Adrenal gland (tissue), 5 donors: ENCODE data around the gene EPOP.

Experiments used
- POLR2A ChIP-seq, 2 donors: fragments of 450-650 bp; IDR thresholded peaks; one replicate each; pipeline ENCODE4 v1.6.1; 2017; ENCODE audit warnings: antibody characterized with exemption in 2 of 2, mild to moderate bottlenecking in 2 of 2, moderate library complexity in 1 of 2
- TF ChIP-seq, protein P1 (sequence below), 6 experiments: fragments of 450-650 bp in 4 of 6; fragments of 200-600 bp in 2 of 6; sonication (generic) in 1 of 6; IDR thresholded peaks; 1 replicate in 5 of 6; 2 replicates in 1 of 6; pipeline versions ENCODE4 v1.5.1 to v1.8.0; 2016 to 2021; ENCODE audit warnings: antibody characterized with exemption in 6 of 6, mild to moderate bottlenecking in 2 of 6, moderate library complexity in 1 of 6
- donor health status: DM: no; HTN: no; CAD: no.

DNA sequence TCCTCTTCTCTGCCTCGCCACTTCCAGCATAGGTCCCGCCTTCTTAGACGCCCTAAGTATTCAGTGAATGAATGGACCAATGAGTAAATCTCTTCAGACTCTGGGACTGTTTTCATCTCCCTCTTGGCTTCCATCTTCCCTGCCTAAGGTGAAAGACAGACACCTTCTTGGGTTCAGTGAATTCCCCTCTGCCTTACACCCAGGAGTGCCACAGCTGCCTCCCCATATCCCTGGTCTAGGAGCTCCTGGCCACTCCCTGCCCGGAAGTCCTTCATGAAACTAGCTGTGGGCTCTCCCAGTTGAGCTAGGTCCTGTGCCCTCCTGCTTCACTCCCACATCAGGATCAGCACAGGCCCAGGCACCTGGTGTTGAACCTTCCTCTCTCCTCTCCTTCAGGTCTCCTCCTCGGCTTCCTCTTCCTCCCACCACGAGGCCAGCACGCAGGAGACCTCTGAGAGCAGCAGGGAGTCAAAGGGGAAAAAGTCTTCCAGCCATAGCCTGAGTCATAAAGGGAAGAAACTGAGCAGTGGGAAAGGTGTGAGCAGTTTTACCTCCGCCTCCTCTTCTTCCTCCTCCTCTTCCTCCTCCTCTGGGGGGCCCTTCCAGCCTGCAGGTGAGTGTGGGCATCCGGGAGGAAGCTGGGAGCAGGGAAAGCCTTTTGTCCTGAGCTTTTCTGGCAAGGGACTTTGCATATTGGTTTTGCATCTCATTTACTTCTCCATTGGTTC lies 40.6 kb upstream of the EPOP start:
- TF ChIP-seq, protein P1, sequence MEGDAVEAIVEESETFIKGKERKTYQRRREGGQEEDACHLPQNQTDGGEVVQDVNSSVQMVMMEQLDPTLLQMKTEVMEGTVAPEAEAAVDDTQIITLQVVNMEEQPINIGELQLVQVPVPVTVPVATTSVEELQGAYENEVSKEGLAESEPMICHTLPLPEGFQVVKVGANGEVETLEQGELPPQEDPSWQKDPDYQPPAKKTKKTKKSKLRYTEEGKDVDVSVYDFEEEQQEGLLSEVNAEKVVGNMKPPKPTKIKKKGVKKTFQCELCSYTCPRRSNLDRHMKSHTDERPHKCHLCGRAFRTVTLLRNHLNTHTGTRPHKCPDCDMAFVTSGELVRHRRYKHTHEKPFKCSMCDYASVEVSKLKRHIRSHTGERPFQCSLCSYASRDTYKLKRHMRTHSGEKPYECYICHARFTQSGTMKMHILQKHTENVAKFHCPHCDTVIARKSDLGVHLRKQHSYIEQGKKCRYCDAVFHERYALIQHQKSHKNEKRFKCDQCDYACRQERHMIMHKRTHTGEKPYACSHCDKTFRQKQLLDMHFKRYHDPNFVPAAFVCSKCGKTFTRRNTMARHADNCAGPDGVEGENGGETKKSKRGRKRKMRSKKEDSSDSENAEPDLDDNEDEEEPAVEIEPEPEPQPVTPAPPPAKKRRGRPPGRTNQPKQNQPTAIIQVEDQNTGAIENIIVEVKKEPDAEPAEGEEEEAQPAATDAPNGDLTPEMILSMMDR (IDR thresholded peaks at IDR 0.05), result no peak
- no peak for TF ChIP-seq POLR2A (IDR thresholded peaks at IDR 0.05)
